GM20000 (cell line): ENCODE measurements around the gene NRIP2.

Experiments used
- DNase-seq: peaks from one replicate; pipeline ENCODE4 v3.0.0; 2012; ENCODE audit warnings: low spot score
- TF ChIP-seq, protein P1 (sequence below): IDR thresholded peaks from 2 replicates; pipeline ENCODE4 v1.5.1; 2012; ENCODE audit warnings: mild to moderate bottlenecking, control low read depth; ENCODE audit errors: extremely low read depth, missing control alignments

Gene NRIP2

DNA sequence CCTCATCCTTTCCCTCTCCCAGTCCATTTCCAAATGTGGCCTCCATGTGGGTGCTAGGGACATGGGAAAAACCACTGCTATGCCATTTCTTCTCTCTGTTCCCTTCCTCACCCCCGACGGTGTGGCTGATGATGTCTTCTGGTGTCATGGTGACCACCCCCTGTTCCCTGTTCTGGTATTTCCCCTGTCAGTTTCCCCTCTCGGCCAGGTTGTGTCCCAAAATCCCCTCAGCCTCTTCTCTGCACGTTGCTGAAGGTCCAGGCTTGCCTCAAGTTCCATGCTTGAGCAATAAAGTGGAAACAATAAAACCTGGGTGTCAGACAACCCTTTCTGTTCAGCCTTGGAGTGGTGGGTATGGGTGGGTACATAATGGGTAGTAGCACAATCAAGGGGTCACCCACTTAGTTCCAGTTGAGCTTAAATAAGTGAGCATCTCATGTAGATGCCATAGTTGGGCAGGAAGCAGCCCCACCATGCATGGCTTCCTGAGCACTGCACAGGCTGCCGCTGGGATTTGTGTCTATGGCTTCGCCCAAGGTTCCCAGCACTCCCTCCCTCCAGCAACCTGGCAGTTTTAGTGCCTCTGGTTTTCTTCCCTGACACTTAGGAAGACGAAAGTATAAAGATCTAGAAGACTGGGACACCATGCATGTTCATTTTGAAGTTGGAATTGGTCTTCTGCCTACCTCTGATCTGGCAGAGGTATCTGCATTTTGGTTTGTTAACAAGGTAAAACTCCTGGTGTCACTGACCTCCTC is 31.0 kb downstream of the NRIP2 start:
- DNase-seq, result peak; percentile 48
- TF ChIP-seq, protein P1, sequence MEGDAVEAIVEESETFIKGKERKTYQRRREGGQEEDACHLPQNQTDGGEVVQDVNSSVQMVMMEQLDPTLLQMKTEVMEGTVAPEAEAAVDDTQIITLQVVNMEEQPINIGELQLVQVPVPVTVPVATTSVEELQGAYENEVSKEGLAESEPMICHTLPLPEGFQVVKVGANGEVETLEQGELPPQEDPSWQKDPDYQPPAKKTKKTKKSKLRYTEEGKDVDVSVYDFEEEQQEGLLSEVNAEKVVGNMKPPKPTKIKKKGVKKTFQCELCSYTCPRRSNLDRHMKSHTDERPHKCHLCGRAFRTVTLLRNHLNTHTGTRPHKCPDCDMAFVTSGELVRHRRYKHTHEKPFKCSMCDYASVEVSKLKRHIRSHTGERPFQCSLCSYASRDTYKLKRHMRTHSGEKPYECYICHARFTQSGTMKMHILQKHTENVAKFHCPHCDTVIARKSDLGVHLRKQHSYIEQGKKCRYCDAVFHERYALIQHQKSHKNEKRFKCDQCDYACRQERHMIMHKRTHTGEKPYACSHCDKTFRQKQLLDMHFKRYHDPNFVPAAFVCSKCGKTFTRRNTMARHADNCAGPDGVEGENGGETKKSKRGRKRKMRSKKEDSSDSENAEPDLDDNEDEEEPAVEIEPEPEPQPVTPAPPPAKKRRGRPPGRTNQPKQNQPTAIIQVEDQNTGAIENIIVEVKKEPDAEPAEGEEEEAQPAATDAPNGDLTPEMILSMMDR, result no peak

DNA sequence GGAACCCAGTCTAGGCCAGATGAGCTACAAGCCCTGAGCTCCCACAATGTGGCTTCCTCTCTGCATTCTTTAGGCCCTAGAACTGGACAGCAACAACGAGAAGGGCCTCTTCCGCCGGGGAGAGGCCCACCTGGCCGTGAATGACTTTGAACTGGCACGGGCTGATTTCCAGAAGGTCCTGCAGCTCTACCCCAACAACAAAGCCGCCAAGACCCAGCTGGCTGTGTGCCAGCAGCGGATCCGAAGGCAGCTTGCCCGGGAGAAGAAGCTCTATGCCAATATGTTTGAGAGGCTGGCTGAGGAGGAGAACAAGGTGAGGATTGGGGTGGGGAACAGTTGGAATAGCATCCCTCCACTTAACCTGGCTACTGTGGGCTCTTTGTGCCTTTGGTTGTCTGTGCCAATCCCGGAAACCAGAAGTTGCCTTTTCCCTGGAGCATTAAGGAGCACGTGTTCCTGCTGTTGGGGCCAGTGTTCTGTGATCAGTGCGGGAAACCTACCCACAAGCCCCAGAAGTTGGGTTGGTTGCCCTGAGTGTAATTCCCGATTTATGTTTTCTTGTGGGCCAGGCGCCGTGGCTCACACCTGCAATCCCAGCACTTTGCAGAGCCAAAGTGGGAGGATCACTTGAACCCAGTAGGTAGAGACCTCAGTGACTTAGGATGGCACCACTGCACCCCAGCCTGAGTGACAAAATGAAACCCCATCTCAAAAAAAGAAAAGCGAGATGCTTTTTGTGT is 33.6 kb downstream of the NRIP2 start:
- no peak for DNase-seq
- TF ChIP-seq, protein P1, result no peak

DNA sequence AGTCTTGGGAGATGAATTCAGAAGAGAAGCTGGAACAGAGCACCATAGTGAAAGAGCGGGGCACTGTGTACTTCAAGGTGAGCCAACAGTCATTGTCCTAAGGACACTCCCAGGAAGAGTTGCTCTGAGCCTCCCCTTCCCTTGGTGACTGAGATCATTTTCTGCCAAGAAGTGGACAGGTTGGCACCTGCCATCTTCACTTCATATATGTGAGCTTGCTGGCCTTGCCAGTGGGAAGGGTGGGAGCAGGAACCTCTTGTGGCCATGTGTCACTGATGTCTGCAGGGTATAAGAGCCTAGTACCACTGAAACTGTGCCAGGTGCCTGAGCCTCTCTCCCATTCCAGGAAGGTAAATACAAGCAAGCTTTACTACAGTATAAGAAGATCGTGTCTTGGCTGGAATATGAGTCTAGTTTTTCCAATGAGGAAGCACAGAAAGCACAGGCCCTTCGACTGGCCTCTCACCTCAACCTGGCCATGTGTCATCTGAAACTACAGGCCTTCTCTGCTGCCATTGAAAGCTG is 34.7 kb downstream of the NRIP2 start:
- no peak for DNase-seq

DNA sequence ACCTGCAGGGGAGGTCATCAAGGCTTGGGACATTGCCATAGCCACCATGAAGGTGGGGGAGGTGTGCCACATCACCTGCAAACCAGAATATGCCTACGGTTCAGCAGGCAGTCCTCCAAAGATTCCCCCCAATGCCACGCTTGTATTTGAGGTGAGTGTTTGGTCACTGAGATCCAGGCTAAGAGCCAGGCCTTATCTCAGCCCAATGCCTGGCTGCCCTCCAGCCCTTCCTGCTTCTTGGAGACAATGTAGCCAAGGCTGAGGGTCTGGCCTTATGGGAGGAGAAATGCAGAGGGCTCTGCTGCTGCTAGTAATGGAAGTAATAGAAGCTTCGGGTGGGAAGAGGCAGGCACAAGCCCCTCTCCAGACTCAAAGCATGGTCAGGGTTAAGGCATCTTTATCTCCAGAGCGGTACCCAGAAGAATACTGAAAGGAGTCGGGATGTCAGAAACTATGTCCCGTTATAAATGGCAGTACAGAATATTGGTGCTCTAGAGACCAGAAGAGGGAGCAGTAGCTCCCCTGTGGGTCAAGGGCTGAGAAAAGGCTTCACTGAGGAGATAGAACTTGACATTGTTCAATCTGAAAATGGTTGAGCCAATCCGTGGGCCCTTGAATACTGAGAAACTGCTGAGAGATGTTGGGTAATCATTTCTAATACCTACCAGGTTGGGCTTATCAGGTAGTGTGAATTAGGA is 37.0 kb downstream of the NRIP2 start:
- TF ChIP-seq, protein P1, result no peak
- DNase-seq, result no peak

More for the DNA sequence above, 34.7 kb downstream of the NRIP2 start:
- TF ChIP-seq, protein P1, result no peak

DNA sequence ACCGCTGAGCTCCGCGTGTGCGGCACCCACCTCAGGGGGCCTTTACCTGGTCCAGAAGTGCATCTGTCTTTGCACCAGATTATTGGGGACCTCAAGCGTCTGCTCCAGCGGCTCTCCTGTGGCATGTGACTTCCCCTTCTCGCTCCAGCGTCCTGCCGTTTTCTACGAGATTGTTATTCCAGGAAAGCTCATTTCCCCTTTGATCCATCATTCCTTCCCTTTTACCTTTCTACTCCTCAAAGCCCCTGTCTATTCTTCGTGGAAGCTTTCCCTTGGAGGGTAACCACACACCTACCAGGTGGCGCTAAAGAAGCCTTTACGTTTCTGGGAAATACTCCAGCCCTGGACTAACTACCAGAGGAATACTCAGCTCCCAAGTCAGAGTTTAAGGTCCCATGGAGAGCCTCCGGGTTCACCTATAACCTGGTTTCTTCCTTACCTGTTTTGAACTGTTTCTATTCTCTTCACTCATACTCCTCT is 38.6 kb downstream of the NRIP2 start:
- DNase-seq, result peak; percentile 32
- TF ChIP-seq, protein P1, result no peak

DNA sequence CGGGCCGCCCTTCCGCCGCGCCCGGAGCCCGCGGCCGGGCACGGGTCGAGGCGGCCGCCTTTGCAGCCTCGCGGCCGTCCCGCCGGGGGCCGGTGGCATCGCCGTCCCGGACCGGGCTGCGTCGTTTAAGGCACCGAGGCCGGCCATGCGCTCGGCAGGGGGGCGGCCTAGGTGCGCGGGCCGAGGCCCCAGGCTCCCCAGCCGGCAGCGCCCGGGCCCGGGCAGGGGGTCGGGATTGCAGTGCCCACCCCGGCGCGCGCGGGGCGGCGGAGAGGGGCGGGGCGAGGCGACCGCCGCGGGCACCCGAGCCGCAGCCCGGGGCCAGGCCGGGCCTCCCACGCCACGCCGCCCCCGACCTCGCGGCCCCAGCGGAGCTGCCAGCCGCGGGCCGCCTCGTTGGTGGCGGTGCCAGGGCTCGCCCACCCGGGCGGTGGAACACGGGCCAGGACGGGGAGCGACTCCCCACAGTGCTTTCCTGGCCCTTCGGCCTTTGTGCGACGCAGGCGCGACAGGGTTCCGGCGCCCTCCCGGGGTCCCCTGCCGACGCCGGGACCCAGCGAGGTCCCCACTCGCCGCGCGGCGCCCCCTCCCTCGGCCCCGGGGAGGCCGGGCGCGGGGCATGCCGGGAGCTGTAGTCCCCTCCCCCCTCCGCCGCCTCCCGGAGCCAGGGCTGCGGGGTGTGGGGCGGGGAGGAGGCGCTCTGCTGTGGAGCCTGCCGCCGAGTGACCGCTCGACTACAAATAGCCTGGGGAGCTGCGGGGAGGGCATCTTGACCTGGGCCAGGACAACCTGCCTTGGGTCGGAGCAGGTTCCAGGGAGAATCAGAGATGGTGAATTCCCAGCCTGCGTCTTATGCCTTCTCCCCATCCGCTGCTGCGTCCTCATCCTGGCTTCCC is 39.3 kb downstream of the NRIP2 start:
- peak; percentile 96 for DNase-seq
- TF ChIP-seq, protein P1, result no peak
